Left lung (tissue), 10 donors: ENCODE data around the gene TES. TPM values are rescaled to one million over a fixed set of nuclear protein-coding genes. Genes with fewer than 3 reads are reported as not detected.
"Not testable (repeated sequence)": the region's sequence is repeated elsewhere in the genome, so short reads cannot be mapped to it uniquely, and the experiment has no call there.

Experiments used
- ATAC-seq: fragments of 200-7000 bp; cut with Tn5 transposase; one replicate; pipeline ENCODE4 v1.9.1; 2020; ENCODE audit warnings: moderate library complexity
- DNase-seq, 4 donors: peaks; one replicate each; pipeline ENCODE4 v3.0.0-alpha.2; 2013 to 2020
- H3K27ac ChIP-seq, 2 donors: fragments of 200-600 bp; sonication (generic) in 1 of 2; one replicate each; pipeline versions ENCODE4 v1.5.0 to v1.8.0; 2020 to 2021
- H3K27me3 ChIP-seq, 2 donors: fragments of 200-600 bp; sonication (generic) in 1 of 2; one replicate each; pipeline versions ENCODE4 v1.5.0 to v1.8.0; 2020 to 2021
- H3K36me3 ChIP-seq, 2 donors: fragments of 200-600 bp; sonication (generic) in 1 of 2; one replicate each; pipeline versions ENCODE4 v1.5.0 to v1.8.0; 2020 to 2021
- H3K4me1 ChIP-seq, 2 donors: fragments of 200-600 bp; one replicate each; pipeline ENCODE4 v1.8.0; 2021
- H3K4me3 ChIP-seq, 2 donors: fragments of 200-600 bp; sonication (generic) in 1 of 2; one replicate each; pipeline versions ENCODE4 v1.5.0 to v1.8.0; 2020 to 2021; ENCODE audit warnings: mild to moderate bottlenecking in 1 of 2
- H3K9me3 ChIP-seq, 2 donors: fragments of 200-600 bp; sonication (generic) in 1 of 2; one replicate each; pipeline versions ENCODE4 v1.5.0 to v1.8.0; 2020 to 2021
- CTCF ChIP-seq, 2 donors: fragments of 200-600 bp; sonication (generic) in 1 of 2; IDR thresholded peaks; one replicate each; pipeline versions ENCODE4 v1.5.0 to v1.8.0; 2021; ENCODE audit warnings: antibody characterized with exemption in 2 of 2
- intact Hi-C, 2 donors: fragments of 100-400 bp; cut with DNase I; formaldehyde crosslinking; loops; one replicate each; pipeline versions ENCODE4 v1.11.2 to v1.14.2; 2022
- polyA plus RNA-seq, 6 donors: library from polyadenylated mRNA; unstranded; fragments of 120-200 nt; gene quantifications; one replicate each; pipeline ENCODE4 v1.2.1, GENCODE V29; 2013; ENCODE audit not compliant: insufficient read length in 6 of 6
- total RNA-seq, 2 donors: library from RNA; stranded (reverse); fragmentation: NEBNext Ultra II Directional; extraction: Animal tissue kit (Norgen Biotek cat#: 25700); gene quantifications; one replicate each; pipeline ENCODE4 v1.2.1, GENCODE V29; 2021
- donor health status: DM: no; HTN: yes; CAD: no.
- donor health status: DM: no; HTN: no; CAD: no.

The TES gene
- total and polyA plus RNA-seq, 8 donors, result 56.6 to 113 (median 66.5) TPM

- no peak for DNase-seq
- H3K27me3 ChIP-seq, result no peaks in the 10 kb centered on the region
- no peak overlapping the region for H3K4me3 ChIP-seq
- no peak for TF ChIP-seq CTCF (IDR thresholded peaks at IDR 0.05)
- H3K9me3 ChIP-seq, result no peaks in the 10 kb centered on the region
- peaks cover 0 to 19% of the 10 kb centered on the region in 2 donors for H3K4me1 ChIP-seq
- ATAC-seq, result peak; percentile 69
- H3K36me3 ChIP-seq, result no peaks in the 10 kb centered on the region
- intact Hi-C loops, result loop anchor here (10.0 kb wide), 2 partner anchors 65 to 425 kb away; no protein-coding TSS in a partner anchor
- no peak overlapping the region for H3K27ac ChIP-seq
Measured at GRCh38 chr7:116170180-116170579, 40.2 kb upstream of the TES start.

GRCh38 chr7:116171094-116171493, 39.2 kb upstream of the TES start:
- no peak for TF ChIP-seq CTCF (IDR thresholded peaks at IDR 0.05)
- no peaks in the 10 kb centered on the region for H3K36me3 ChIP-seq
- H3K27me3 ChIP-seq, result no peaks in the 10 kb centered on the region
- intact Hi-C loops, result loop anchor here (10.0 kb wide), 2 partner anchors 64 to 424 kb away; no protein-coding TSS in a partner anchor
- ATAC-seq, result no peak
- H3K27ac ChIP-seq, result no peak overlapping the region
- no peak overlapping the region for H3K4me3 ChIP-seq
- DNase-seq, result no peak
- H3K9me3 ChIP-seq, result no peaks in the 10 kb centered on the region
- H3K4me1 ChIP-seq, result peaks cover 0 to 10% of the 10 kb centered on the region in 2 donors

GRCh38 chr7:116172353-116172752, 38.0 kb upstream of the TES start:
- DNase-seq (no peak), ATAC-seq (no peak)
- Histone ChIP-seq H3K27me3 (no peaks in the 10 kb centered on the region), H3K9me3 (no peaks in the 10 kb centered on the region), H3K27ac (no peak overlapping the region), H3K4me1 (peaks cover 0 to 1% of the 10 kb centered on the region in 2 donors), H3K4me3 (no peak overlapping the region), H3K36me3 (no peaks in the 10 kb centered on the region)
- no peak for TF ChIP-seq CTCF (IDR thresholded peaks at IDR 0.05)
- intact Hi-C loops, result loop anchor here (10.0 kb wide), 2 partner anchors 62 to 422 kb away; no protein-coding TSS in a partner anchor

- peak; percentile 43 to 53 for TF ChIP-seq CTCF (IDR thresholded peaks at IDR 0.05)
Measured at GRCh38 chr7:116173051-116174028, 37.0 kb upstream of the TES start.

GRCh38 chr7:116175095-116175494, 35.2 kb upstream of the TES start:
- not testable (repeated sequence) for H3K27ac ChIP-seq, H3K4me1 ChIP-seq, H3K27me3 ChIP-seq, H3K4me3 ChIP-seq, DNase-seq, H3K36me3 ChIP-seq, ATAC-seq, H3K9me3 ChIP-seq
- intact Hi-C loops, result loop anchor here (5.0 to 10.0 kb wide), 3 partner anchors 60 to 632 kb away; no protein-coding TSS in a partner anchor

More at GRCh38 chr7:116173051-116174028, 37.0 kb upstream of the TES start:
- intact Hi-C loops, result loop anchor here (10.0 kb wide), 2 partner anchors 61 to 421 kb away; no protein-coding TSS in a partner anchor
- H3K27me3 ChIP-seq, result no peaks in the 10 kb centered on the region
- H3K36me3 ChIP-seq, result no peaks in the 10 kb centered on the region
- H3K4me3 ChIP-seq, result no peak overlapping the region
- peak in 2 of 4 donors; percentile 45 to 70 for DNase-seq
- ATAC-seq, result peak; percentile 74
- no peaks in the 10 kb centered on the region for H3K4me1 ChIP-seq
- no peaks in the 10 kb centered on the region for H3K9me3 ChIP-seq
- H3K27ac ChIP-seq, result no peak overlapping the region
